Coronary artery (tissue), 2 donors: Measurements from ENCODE around the gene TSSK6.

Experiments used
- DNase-seq: peaks from one replicate; pipeline ENCODE4 v3.0.0-alpha.2; 2017; ENCODE audit warnings: low spot score
- H3K27ac ChIP-seq, 2 donors: fragments of 200-600 bp; sonication (generic); one replicate each; pipeline ENCODE4 v1.5.1; 2016 to 2019
- H3K4me3 ChIP-seq: fragments of 200-600 bp; sonication (generic); 2 replicates; pipeline ENCODE4 v1.5.1; 2016; ENCODE audit warnings: mild to moderate bottlenecking, moderate library complexity
- TF ChIP-seq, protein P1 (sequence below): fragments of 200-600 bp; sonication (generic); IDR thresholded peaks from one replicate; pipeline ENCODE4 v1.5.1; 2019; ENCODE audit warnings: antibody characterized with exemption

TSSK6 gene

DNA sequence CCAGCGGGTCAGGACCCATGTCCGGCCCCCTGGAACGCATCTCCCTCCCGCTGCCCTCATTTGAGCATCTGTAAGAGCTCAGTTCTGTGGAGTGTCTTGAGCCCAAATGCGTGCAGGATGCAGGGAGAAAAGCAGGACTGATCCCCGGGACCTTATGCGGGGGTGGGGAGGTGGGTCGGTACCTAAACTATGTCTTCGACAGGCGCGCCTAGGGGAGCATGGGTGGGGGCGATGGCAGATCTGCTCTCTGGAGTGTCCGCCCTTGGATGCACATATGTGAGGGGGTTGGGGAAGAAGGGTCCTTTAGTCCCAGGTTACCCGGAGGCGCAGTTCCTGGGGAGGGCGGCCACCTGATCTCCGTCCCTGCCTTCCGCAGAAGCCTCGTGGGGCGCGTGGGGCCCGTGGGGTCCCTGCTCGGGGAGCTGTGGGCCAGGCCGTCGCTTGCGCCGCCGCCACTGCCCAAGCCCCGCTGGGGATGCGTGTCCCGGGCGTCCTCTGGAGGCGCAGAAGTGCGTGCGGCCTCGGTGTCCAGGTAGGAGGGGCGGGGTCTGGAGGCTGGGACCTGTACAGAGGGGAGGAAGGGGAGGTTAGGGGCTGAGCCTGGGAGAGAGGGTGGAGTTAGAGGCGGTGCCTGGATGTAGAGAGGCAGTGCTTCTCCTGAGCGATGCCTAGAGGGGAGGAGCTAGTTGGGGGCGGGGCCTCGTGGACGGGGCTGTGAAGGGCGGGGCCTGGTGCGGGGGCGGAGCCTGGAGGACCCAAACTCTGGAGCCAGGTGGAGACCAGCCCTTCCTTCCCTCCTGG, 25.6 kb upstream of the TSSK6 start:
- DNase-seq: no peak
- TF ChIP-seq, protein P1, sequence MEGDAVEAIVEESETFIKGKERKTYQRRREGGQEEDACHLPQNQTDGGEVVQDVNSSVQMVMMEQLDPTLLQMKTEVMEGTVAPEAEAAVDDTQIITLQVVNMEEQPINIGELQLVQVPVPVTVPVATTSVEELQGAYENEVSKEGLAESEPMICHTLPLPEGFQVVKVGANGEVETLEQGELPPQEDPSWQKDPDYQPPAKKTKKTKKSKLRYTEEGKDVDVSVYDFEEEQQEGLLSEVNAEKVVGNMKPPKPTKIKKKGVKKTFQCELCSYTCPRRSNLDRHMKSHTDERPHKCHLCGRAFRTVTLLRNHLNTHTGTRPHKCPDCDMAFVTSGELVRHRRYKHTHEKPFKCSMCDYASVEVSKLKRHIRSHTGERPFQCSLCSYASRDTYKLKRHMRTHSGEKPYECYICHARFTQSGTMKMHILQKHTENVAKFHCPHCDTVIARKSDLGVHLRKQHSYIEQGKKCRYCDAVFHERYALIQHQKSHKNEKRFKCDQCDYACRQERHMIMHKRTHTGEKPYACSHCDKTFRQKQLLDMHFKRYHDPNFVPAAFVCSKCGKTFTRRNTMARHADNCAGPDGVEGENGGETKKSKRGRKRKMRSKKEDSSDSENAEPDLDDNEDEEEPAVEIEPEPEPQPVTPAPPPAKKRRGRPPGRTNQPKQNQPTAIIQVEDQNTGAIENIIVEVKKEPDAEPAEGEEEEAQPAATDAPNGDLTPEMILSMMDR: no peak
- Histone ChIP-seq H3K27ac (no peak overlapping the region), H3K4me3 (peak overlapping the region; percentile 57)

DNA sequence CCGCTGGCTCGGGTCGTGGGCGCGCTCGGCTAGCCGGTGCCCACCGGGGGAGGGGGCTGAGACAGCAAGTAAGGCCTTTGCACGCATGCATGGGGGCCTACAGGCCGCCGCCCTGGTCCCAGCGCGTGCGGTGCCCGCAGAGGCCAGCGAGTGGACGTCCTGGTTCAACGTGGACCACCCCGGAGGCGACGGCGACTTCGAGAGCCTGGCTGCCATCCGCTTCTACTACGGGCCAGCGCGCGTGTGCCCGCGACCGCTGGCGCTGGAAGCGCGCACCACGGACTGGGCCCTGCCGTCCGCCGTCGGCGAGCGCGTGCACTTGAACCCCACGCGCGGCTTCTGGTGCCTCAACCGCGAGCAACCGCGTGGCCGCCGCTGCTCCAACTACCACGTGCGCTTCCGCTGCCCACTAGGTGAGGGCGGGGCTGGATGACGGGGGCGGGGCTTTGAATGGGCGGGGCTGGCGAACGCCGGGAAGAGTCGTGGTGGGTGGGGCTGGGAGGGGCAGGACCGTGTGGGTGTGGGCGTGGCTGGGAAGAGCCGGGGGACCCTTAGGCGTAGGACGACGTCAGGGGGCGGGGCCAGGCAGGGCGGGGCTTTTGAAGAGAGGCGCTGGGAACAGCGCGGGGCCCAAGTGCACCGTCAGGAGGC, 24.8 kb upstream of the TSSK6 start:
- H3K27ac ChIP-seq: no peak overlapping the region

DNA sequence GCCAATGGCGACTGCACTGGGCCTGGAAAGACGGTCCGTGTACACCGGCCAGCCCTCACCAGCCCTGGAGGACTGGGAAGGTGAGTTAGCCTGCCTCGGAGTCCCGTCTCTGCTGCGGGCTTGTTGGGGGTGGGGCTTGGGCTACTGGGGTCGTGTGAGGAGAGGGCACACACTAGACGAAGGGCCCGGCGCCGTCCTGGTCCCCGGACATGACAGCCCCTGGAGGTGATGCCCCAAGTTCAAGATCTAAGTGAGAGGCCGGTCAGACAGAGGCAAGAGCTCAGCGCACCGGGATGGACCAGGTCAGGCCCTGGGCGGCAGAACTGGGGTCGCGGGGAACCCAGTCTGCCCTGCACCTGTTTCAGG, 24.3 kb upstream of the TSSK6 start:
- Histone ChIP-seq H3K27ac (no peak overlapping the region), H3K4me3 (no peak overlapping the region)
- DNase-seq: no peak
- TF ChIP-seq, protein P1: no peak

More for the DNA sequence above, 24.8 kb upstream of the TSSK6 start:
- peak overlapping the region; percentile 57 for H3K4me3 ChIP-seq
- no peak for DNase-seq
- TF ChIP-seq, protein P1: no peak

DNA sequence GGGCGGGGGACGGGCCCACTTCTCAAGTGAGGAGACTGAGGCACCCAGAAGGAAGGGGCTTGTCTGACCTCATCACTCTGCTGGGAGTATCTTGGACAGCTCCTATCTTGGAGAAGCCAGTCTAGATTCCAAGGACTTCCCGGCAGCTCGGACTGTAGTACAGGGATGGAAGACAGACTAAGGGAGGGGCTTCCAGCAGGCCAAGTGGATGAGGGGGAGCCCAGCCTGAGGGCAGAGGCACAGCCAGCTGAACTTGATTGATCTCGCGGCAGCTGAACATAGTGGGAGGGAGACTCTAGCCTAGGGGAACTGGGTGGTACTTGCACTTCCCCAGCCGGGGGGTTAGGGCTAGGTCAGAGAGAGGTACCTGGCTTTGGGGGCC, 23.4 kb upstream of the TSSK6 start:
- H3K27ac ChIP-seq: no peak overlapping the region
- TF ChIP-seq, protein P1: no peak
- peak overlapping the region; percentile 65 for H3K4me3 ChIP-seq
- no peak for DNase-seq

DNA sequence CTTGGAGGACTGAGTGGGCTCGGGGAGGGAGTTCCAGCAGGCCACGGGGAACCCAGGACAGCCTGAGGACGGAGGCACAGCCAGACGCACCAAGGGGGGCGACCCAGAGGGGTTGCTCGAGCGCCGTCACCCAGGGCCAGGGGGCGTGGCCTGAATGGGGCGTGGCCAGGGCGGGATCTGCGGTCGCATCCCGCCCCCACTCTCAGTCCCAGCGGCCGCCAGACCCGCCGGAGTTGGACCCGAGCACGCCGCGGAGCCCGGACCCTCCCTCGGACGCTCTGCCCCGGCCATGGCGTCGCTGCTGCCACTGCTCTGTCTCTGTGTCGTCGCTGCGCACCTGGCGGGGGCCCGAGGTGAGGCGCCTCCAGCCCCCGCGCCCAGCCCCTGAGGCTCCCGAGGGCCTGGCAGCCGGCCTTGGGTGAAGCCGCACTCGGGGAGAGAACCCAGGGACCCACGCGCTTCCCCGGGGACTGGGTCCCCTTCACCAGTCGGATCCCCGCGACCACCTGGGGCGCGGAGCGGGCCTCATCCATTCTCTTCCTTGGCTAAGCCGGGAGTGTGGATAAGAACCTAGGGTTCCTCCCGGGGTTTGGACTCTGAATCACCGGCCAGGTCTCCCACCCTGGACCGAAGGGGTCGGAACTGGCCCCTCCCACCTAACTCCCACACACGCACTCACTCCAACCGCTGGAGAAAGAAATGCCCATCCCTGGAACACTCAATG, 22.9 kb upstream of the TSSK6 start, which contains the start of gene CILP2:
CILP2 (plus strand) TSS at position 205 of the 724 bp plus-strand sequence; CDS start at position 290, 85 bp downstream.
- no peak for DNase-seq
- H3K27ac ChIP-seq: no peak within 1 kb of the TSS
- peak within 1 kb of the TSS; percentile 65 for H3K4me3 ChIP-seq
- TF ChIP-seq, protein P1: no peak

DNA sequence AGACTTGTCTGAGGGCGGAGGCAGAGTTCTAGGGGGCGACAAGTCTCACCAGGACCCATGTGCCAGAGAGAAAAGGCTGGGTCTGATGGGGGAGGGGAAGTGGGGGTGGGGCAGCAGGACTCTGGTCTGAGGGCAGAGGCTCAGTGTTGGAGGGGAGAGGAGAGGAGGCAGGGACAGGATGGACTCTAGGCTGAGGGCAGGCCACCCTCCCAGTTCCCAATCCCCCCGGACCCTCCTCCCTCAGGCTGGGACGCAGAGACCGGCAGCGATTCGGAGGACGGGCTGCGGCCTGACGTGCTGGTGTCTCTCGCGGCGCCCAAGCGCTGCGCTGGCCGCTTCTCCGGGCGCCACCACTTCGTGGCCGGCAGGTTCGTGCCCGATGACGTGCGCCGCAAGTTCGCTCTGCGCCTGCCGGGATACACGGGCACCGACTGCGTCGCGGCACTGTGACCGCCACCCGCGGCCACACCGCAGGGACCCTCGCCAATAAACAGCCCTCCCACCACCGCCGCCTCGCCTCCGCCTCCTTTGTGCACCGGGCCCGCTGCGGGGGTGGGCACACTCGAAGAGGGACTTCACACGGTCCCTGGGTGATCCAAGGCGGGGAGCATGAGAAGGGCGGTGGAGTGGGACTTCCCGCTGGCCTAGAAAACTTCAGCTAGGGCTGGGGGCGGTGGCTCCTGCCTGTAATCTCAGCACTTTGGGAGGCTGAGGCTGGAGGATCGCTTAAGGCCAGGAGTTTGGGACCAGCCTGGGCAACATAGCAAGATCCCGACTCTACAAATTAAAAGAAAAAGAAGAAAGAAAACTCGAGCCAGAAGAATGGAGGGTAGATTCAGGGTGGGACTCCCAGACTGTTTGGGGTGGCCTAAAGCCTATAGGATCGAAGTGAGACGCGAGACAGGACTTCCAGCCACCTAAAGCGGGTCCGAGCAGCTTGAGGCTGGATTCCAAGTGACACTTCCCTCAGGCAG, 22.0 kb upstream of the TSSK6 start:
- Histone ChIP-seq H3K27ac (no peak overlapping the region), H3K4me3 (peak overlapping the region; percentile 65)
- TF ChIP-seq, protein P1: no peak
- no peak for DNase-seq
